Stomach (tissue), 4 donors: Measurements from ENCODE around the gene PCDHGA6.

ENCODE experiments used
- EP300 ChIP-seq: sonication (generic); formaldehyde crosslinking; IDR thresholded peaks from one replicate; pipeline ENCODE4 v1.6.1; 2017; ENCODE audit warnings: antibody characterized with exemption
- POLR2AphosphoS5 ChIP-seq, 3 donors: sonication (generic); formaldehyde crosslinking; IDR thresholded peaks; one replicate each; pipeline ENCODE4 v1.6.1; 2016; ENCODE audit warnings: antibody characterized with exemption in 3 of 3
- TF ChIP-seq, protein P1 (sequence below), 7 experiments: fragments of 450-650 bp in 4 of 7; fragments of 200-600 bp in 3 of 7; sonication (generic) in 3 of 7; IDR thresholded peaks; one replicate each; pipeline ENCODE4 v1.5.1; 2016 to 2019; ENCODE audit warnings: antibody characterized with exemption in 7 of 7, control low read depth in 2 of 7, mild to moderate bottlenecking in 1 of 7

DNA sequence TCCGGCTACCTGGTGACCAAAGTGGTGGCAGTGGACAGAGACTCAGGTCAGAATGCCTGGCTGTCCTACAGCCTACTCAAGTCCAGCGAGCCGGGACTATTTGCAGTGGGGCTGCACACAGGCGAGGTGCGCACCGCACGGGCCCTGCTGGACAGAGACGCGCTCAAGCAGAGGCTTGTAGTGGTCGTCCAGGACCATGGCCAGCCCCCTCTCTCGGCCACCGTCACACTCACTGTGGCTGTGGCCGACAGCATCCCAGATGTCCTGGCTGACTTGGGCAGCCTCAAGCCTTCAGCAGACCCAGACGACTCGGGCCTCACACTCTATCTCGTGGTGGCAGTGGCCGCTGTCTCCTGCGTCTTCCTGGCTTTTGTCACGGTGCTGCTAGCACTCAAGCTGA lies 16.7 kb upstream of the PCDHGA6 start:
- TF ChIP-seq, protein P1, sequence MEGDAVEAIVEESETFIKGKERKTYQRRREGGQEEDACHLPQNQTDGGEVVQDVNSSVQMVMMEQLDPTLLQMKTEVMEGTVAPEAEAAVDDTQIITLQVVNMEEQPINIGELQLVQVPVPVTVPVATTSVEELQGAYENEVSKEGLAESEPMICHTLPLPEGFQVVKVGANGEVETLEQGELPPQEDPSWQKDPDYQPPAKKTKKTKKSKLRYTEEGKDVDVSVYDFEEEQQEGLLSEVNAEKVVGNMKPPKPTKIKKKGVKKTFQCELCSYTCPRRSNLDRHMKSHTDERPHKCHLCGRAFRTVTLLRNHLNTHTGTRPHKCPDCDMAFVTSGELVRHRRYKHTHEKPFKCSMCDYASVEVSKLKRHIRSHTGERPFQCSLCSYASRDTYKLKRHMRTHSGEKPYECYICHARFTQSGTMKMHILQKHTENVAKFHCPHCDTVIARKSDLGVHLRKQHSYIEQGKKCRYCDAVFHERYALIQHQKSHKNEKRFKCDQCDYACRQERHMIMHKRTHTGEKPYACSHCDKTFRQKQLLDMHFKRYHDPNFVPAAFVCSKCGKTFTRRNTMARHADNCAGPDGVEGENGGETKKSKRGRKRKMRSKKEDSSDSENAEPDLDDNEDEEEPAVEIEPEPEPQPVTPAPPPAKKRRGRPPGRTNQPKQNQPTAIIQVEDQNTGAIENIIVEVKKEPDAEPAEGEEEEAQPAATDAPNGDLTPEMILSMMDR (IDR thresholded peaks at IDR 0.05), result no peak
- TF ChIP-seq POLR2AphosphoS5 (IDR thresholded peaks at IDR 0.05) (no peak), EP300 (no peak)
